Naive thymus-derived CD8-positive, alpha-beta T cell (primary cell): ENCODE measurements around the gene FAM216B. TPM values are rescaled to one million over a fixed set of nuclear protein-coding genes. Genes with fewer than 3 reads are reported as not detected.

Experiments used
- ATAC-seq, 2 donors: fragments of 150-1000 bp; cut with Tn5 transposase in 1 of 2; sonication (Bioruptor Pico), chemical (Tn5 transposase) in 1 of 2; 1 replicate in 1 of 2; 2 replicates in 1 of 2; pipeline ENCODE4 v1.10.0; 2021; ENCODE audit warnings: mild to moderate bottlenecking in 2 of 2, moderate library complexity in 2 of 2
- POLR2A ChIA-PET: fragments of 350-600 bp; sonication (Branson Sonifier 250); formaldehyde crosslinking; loops from one replicate; lab custom pipeline; 2021; ENCODE audit warnings: antibody characterized with exemption; lab: Charles Lee
- DNase-seq, 10 donors: peaks; one replicate each; pipeline versions ENCODE4 v3.0.0 to v3.0.0-alpha.2; 2020 to 2022
- H3K27ac Mint-ChIP-seq, 10 donors: one replicate each; pipeline ENCODE4 v1.8.0; 2020 to 2022; ENCODE audit warnings: mild to moderate bottlenecking in 10 of 10, mixed read lengths in 10 of 10, moderate library complexity in 4 of 10, inconsistent platforms in 1 of 10
- H3K27me3 Mint-ChIP-seq, 5 donors: one replicate each; pipeline ENCODE4 v1.8.0; 2021 to 2022; ENCODE audit warnings: mixed read lengths in 5 of 5
- H3K36me3 Mint-ChIP-seq, 3 donors: one replicate each; pipeline ENCODE4 v1.8.0; 2020 to 2022; ENCODE audit warnings: mixed read lengths in 3 of 3, mild to moderate bottlenecking in 2 of 3, inconsistent platforms in 1 of 3
- H3K4me1 Mint-ChIP-seq, 4 donors: one replicate each; pipeline ENCODE4 v1.8.0; 2021 to 2022; ENCODE audit warnings: mixed read lengths in 4 of 4
- H3K4me3 Mint-ChIP-seq, 10 donors: one replicate each; pipeline ENCODE4 v1.8.0; 2020 to 2022; ENCODE audit warnings: mild to moderate bottlenecking in 10 of 10, mixed read lengths in 10 of 10, moderate library complexity in 6 of 10, inconsistent platforms in 1 of 10
- H3K9me3 Mint-ChIP-seq, 9 donors: one replicate each; pipeline ENCODE4 v1.8.0; 2020 to 2022; ENCODE audit warnings: mixed read lengths in 9 of 9, mild to moderate bottlenecking in 3 of 9, inconsistent platforms in 1 of 9, moderate library complexity in 1 of 9
- polyA plus RNA-seq, 3 donors: library from polyadenylated mRNA; unstranded; fragments of 300-500 nt; fragmentation: Illumina TruSeq; gene quantifications; one replicate each; pipeline ENCODE4 v1.2.3, GENCODE V29; 2021
- total RNA-seq, 8 experiments: library from RNA in 2 of 8; stranded (reverse) in 2 of 8; gene quantifications; one replicate each; pipeline ENCODE4 v1.2.3 and lab custom pipeline; 2021 to 2026

FAM216B gene
- total and polyA plus RNA-seq, 5 experiments from 2014 or later: not detected

GRCh38 chr13:42794577-42795275 is 13.3 kb downstream of the FAM216B start:
- DNase-seq (no peak), ATAC-seq (no peak)
- Mint-ChIP-seq H3K27ac (no peak overlapping the region), H3K4me3 (no peak overlapping the region), H3K36me3 (no peaks in the 10 kb centered on the region), H3K4me1 (no peaks in the 10 kb centered on the region), H3K9me3 (peaks cover 0 to 5% (median 0%) of the 10 kb centered on the region in 9 donors), H3K27me3 (peaks cover 6 to 16% (median 13%) of the 10 kb centered on the region in 5 donors)
- POLR2A ChIA-PET: no interaction called here

DNA sequence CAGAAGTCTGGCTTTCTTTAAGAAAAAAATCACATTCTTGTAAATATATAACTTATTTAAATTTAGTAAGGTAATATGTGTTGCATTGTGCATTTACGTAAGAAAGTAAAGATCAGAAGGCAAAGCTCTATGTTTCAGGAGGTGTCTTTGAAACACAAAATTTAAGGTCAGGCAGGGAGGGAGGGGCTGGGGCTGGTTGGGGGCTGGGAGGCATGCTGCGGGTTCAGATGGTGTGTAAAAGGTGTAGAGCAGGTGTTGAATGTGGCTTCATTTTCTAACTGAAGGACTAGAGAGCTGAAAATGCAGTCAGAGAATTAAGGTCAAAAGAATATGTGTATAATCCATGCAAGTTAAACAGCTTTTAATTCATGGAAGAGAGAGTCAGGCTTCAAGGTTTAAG is 14.3 kb downstream of the FAM216B start:
- DNase-seq (no peak), ATAC-seq (no peak)
- no peaks in the 10 kb centered on the region for H3K36me3 Mint-ChIP-seq
- no peak overlapping the region for H3K4me3 Mint-ChIP-seq
- no peak overlapping the region for H3K27ac Mint-ChIP-seq
- H3K4me1 Mint-ChIP-seq: no peaks in the 10 kb centered on the region
- H3K9me3 Mint-ChIP-seq: peaks cover 0 to 5% (median 0%) of the 10 kb centered on the region in 9 donors
- peaks cover 6 to 17% (median 13%) of the 10 kb centered on the region in 5 donors for H3K27me3 Mint-ChIP-seq
- POLR2A ChIA-PET: no interaction called here

GRCh38 chr13:42796747-42797356 is 15.5 kb downstream of the FAM216B start:
- peaks cover 0 to 5% (median 0%) of the 10 kb centered on the region in 9 donors for H3K9me3 Mint-ChIP-seq
- ATAC-seq: no peak
- no peak overlapping the region for H3K4me3 Mint-ChIP-seq
- H3K36me3 Mint-ChIP-seq: no peaks in the 10 kb centered on the region
- no peak for DNase-seq
- H3K27me3 Mint-ChIP-seq: peaks cover 6 to 17% (median 13%) of the 10 kb centered on the region in 5 donors
- H3K27ac Mint-ChIP-seq: no peak overlapping the region
- POLR2A ChIA-PET: no interaction called here
- H3K4me1 Mint-ChIP-seq: no peaks in the 10 kb centered on the region

DNA sequence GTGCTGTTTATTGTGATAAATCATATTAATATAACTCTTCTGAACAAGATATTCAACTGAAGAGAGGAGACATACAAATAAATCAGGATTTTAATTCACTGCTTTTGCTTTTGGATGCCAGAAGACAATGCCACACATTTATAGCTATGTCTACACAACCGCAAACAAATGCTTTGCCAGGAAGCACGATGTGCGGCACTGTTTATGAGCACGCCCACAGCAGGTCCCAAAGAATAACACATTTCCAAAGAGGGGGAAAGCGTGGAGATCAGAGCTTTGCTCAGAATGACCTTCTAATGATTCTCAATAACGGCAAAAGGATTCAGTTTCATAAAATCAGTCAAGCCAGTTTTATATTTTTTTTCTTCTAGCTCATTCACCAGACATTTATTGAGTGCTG is 16.7 kb downstream of the FAM216B start:
- POLR2A ChIA-PET: no interaction called here
- no peak overlapping the region for H3K27ac Mint-ChIP-seq
- no peak for DNase-seq
- H3K9me3 Mint-ChIP-seq: peaks cover 0 to 2% (median 0%) of the 10 kb centered on the region in 9 donors
- no peaks in the 10 kb centered on the region for H3K36me3 Mint-ChIP-seq
- H3K4me3 Mint-ChIP-seq: no peak overlapping the region
- H3K4me1 Mint-ChIP-seq: no peaks in the 10 kb centered on the region
- H3K27me3 Mint-ChIP-seq: peaks cover 6 to 17% (median 13%) of the 10 kb centered on the region in 5 donors
- no peak for ATAC-seq

DNA sequence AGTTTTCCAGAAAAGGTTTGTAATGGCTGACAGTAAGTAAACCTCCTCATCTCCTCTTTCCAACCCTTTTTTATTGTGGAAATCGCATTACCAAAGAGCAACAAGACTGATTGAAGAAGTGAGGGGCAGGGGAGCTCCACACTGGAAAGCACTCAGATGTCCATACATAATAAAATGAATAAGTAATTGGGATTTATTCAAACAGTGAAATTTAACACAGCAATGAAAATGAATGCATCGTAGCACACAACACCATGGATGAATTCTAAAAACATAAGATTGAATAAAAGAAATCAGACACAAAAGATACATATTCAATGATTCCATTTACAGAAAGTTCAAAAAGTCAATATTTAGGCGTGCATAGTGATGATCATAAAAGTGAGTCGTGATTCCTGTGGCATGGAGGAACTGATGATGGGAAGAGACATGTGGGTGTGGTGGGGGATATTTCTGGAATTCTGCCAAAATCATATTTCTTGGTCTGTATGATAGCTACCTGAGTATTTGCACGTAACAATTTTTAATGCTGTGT is 18.8 kb downstream of the FAM216B start:
- Mint-ChIP-seq H3K4me3 (no peak overlapping the region), H3K36me3 (no peaks in the 10 kb centered on the region), H3K27ac (no peak overlapping the region), H3K4me1 (no peaks in the 10 kb centered on the region), H3K9me3 (no peaks in the 10 kb centered on the region), H3K27me3 (peaks cover 3 to 15% (median 9%) of the 10 kb centered on the region in 5 donors)
- DNase-seq (no peak), ATAC-seq (no peak)
- POLR2A ChIA-PET: no interaction called here

- Mint-ChIP-seq H3K36me3 (no peaks in the 10 kb centered on the region), H3K4me3 (no peak overlapping the region), H3K27ac (no peak overlapping the region), H3K27me3 (peaks cover 0 to 3% (median under 1%) of the 10 kb centered on the region in 5 donors), H3K4me1 (no peaks in the 10 kb centered on the region), H3K9me3 (no peaks in the 10 kb centered on the region)
- POLR2A ChIA-PET: no interaction called here
- DNase-seq (no peak), ATAC-seq (no peak)
Observed at GRCh38 chr13:42803563-42804204, 22.3 kb downstream of the FAM216B start.

- Mint-ChIP-seq H3K4me3 (no peak overlapping the region), H3K4me1 (no peaks in the 10 kb centered on the region), H3K36me3 (no peaks in the 10 kb centered on the region), H3K9me3 (no peaks in the 10 kb centered on the region), H3K27me3 (peaks cover 0 to 4% (median 3%) of the 10 kb centered on the region in 5 donors), H3K27ac (no peak overlapping the region)
- no peak for ATAC-seq
- POLR2A ChIA-PET: no interaction called here
- DNase-seq: no peak
Observed at GRCh38 chr13:42804244-42804874, 23.0 kb downstream of the FAM216B start.

- POLR2A ChIA-PET: no interaction called here
- DNase-seq (no peak), ATAC-seq (no peak)
- Mint-ChIP-seq H3K27me3 (peaks cover 0 to 14% (median 9%) of the 10 kb centered on the region in 5 donors), H3K27ac (no peak overlapping the region), H3K4me3 (no peak overlapping the region), H3K9me3 (no peaks in the 10 kb centered on the region), H3K36me3 (no peaks in the 10 kb centered on the region), H3K4me1 (no peaks in the 10 kb centered on the region)
Observed at GRCh38 chr13:42807241-42807640, 25.9 kb downstream of the FAM216B start.

GRCh38 chr13:42807866-42808265 is 26.5 kb downstream of the FAM216B start:
- H3K36me3 Mint-ChIP-seq: no peaks in the 10 kb centered on the region
- DNase-seq (no peak), ATAC-seq (no peak)
- H3K4me1 Mint-ChIP-seq: no peaks in the 10 kb centered on the region
- POLR2A ChIA-PET: no interaction called here
- no peaks in the 10 kb centered on the region for H3K9me3 Mint-ChIP-seq
- no peak overlapping the region for H3K27ac Mint-ChIP-seq
- peaks cover 0 to 14% (median 11%) of the 10 kb centered on the region in 5 donors for H3K27me3 Mint-ChIP-seq
- no peak overlapping the region for H3K4me3 Mint-ChIP-seq

DNA sequence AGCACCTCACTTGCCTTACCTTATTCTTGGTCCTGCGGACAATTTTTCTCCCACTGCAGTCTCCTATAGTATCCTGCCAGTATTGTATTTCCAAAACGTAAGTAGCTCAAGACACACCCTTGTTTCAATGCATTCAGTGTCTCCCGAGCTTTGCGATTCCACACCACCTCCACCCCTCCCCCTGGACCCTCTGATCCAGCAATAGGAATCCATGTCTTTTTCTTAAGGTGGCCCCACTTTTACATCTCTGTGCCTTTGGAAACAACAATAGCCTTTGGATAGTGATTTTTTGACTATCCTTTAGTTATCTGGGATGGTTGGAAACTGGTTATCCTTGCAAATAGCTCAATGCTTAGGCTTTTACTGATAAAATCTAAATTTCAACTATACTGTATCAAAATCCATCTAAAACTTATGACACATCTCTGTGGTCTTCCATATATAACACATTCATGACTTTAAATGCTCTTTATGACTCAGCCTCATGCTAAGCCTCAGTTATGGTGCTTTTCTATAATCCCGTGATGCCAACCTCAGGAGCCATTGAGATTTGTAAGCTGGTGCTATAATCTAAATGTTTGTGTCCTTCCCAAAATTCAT is 27.1 kb downstream of the FAM216B start:
- Mint-ChIP-seq H3K27me3 (peaks cover 6 to 17% (median 11%) of the 10 kb centered on the region in 5 donors), H3K4me3 (no peak overlapping the region), H3K9me3 (no peaks in the 10 kb centered on the region), H3K4me1 (no peaks in the 10 kb centered on the region), H3K27ac (no peak overlapping the region), H3K36me3 (no peaks in the 10 kb centered on the region)
- POLR2A ChIA-PET: no interaction called here
- no peak for DNase-seq
- ATAC-seq: no peak

- Mint-ChIP-seq H3K4me3 (no peak overlapping the region), H3K27ac (no peak overlapping the region), H3K27me3 (peaks cover 12 to 34% (median 21%) of the 10 kb centered on the region in 5 donors), H3K9me3 (peaks cover 0 to 3% (median 0%) of the 10 kb centered on the region in 9 donors), H3K4me1 (peaks cover 0 to 2% (median 0%) of the 10 kb centered on the region in 4 donors), H3K36me3 (no peaks in the 10 kb centered on the region)
- ATAC-seq (no peak), DNase-seq (no peak)
- POLR2A ChIA-PET: no interaction called here
Observed at GRCh38 chr13:42812316-42812715, 30.9 kb downstream of the FAM216B start.

GRCh38 chr13:42814868-42815267 is 33.5 kb downstream of the FAM216B start:
- peaks cover 0 to 8% (median 2%) of the 10 kb centered on the region in 3 donors for H3K36me3 Mint-ChIP-seq
- POLR2A ChIA-PET: no interaction called here
- no peak overlapping the region for H3K4me3 Mint-ChIP-seq
- ATAC-seq (no peak), DNase-seq (no peak)
- no peak overlapping the region for H3K27ac Mint-ChIP-seq
- H3K4me1 Mint-ChIP-seq: peaks cover 0 to 2% (median 0%) of the 10 kb centered on the region in 4 donors
- H3K27me3 Mint-ChIP-seq: peaks cover 16 to 49% (median 23%) of the 10 kb centered on the region in 5 donors
- H3K9me3 Mint-ChIP-seq: peaks cover 0 to 14% (median 4%) of the 10 kb centered on the region in 9 donors
